Measurements from ENCODE around the gene B4GALT3. TPM values are rescaled to one million over a fixed set of nuclear protein-coding genes. Genes with fewer than 3 reads are reported as not detected.

The B4GALT3 gene
- total and polyA plus RNA-seq, 9 of the 15 experiments (the other 6 are each of a cell fraction or from before 2014, with no cell fraction given) = 31.2 to 103 (median 46.1) TPM

DNA sequence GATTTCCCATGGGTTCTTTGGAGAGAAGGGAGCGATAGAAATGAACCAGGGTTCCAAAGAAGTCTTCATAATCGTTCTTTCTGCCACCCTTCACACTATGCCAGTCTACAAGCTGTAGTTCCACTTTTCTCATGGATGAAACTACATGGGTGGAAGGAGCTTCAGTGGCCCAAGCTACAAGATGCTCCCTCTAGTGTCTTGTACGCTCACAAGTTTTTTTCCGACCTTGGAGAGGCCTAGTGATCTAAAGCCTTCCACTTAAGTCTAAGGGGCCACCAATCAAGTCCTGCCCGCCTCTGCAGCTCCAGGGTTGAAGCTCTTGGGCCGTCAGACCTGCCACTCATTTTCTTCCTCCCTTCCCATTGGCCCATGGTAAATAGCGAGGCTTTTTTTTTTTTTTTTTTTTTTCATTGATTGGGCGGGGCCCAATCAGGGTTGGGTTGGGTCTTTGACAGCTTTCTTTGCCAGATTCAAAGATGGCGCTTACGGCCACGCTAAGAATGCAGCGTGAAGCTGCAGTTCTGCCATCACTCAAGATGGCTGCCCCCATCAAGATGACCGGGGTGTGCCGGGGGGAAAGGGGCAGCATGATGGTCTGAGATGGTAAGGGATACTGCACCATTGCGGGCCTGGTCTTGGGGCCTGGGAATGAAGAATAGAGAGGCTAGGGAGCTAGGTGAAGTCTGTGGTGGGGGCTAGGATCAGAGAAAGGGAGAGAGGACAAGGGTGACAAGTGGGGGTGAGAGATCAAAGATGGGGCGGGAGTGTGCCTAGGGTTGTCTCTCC lies 48.4 kb upstream of the B4GALT3 start, which contains the start of gene TOMM40L (continued):
- TF ChIP-seq, protein P1, sequence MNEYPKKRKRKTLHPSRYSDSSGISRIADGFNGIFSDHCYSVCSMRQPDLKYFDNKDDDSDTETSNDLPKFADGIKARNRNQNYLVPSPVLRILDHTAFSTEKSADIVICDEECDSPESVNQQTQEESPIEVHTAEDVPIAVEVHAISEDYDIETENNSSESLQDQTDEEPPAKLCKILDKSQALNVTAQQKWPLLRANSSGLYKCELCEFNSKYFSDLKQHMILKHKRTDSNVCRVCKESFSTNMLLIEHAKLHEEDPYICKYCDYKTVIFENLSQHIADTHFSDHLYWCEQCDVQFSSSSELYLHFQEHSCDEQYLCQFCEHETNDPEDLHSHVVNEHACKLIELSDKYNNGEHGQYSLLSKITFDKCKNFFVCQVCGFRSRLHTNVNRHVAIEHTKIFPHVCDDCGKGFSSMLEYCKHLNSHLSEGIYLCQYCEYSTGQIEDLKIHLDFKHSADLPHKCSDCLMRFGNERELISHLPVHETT (CRISPR knock-in tag; conservative IDR thresholded peaks at IDR 0.05 in 1 of 2, IDR thresholded peaks at IDR 0.05 in 1 of 2) = peak in 1 of 2 experiments; percentile 39; a peak in 1 of 4 replicates
- peak; percentile 66 for TF ChIP-seq SP1 (CRISPR knock-in tag; IDR thresholded peaks at IDR 0.05)
- TF ChIP-seq, protein P2, sequence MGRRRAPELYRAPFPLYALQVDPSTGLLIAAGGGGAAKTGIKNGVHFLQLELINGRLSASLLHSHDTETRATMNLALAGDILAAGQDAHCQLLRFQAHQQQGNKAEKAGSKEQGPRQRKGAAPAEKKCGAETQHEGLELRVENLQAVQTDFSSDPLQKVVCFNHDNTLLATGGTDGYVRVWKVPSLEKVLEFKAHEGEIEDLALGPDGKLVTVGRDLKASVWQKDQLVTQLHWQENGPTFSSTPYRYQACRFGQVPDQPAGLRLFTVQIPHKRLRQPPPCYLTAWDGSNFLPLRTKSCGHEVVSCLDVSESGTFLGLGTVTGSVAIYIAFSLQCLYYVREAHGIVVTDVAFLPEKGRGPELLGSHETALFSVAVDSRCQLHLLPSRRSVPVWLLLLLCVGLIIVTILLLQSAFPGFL (CRISPR knock-in tag; IDR thresholded peaks at IDR 0.05) = no peak
- no peak for TF ChIP-seq PML (IDR thresholded peaks at IDR 0.05; ENCODE audit: low read length)
- TF ChIP-seq RCOR1 (IDR thresholded peaks at IDR 0.05; ENCODE audit: borderline replicate concordance in 1 of 2, low read depth in 2 of 2, low read length in 2 of 2) = 0 out of 4 replicates have a peak, but pooled peaks of 1 of the 2 experiments have one; percentile 13
- TF ChIP-seq, protein P3, sequence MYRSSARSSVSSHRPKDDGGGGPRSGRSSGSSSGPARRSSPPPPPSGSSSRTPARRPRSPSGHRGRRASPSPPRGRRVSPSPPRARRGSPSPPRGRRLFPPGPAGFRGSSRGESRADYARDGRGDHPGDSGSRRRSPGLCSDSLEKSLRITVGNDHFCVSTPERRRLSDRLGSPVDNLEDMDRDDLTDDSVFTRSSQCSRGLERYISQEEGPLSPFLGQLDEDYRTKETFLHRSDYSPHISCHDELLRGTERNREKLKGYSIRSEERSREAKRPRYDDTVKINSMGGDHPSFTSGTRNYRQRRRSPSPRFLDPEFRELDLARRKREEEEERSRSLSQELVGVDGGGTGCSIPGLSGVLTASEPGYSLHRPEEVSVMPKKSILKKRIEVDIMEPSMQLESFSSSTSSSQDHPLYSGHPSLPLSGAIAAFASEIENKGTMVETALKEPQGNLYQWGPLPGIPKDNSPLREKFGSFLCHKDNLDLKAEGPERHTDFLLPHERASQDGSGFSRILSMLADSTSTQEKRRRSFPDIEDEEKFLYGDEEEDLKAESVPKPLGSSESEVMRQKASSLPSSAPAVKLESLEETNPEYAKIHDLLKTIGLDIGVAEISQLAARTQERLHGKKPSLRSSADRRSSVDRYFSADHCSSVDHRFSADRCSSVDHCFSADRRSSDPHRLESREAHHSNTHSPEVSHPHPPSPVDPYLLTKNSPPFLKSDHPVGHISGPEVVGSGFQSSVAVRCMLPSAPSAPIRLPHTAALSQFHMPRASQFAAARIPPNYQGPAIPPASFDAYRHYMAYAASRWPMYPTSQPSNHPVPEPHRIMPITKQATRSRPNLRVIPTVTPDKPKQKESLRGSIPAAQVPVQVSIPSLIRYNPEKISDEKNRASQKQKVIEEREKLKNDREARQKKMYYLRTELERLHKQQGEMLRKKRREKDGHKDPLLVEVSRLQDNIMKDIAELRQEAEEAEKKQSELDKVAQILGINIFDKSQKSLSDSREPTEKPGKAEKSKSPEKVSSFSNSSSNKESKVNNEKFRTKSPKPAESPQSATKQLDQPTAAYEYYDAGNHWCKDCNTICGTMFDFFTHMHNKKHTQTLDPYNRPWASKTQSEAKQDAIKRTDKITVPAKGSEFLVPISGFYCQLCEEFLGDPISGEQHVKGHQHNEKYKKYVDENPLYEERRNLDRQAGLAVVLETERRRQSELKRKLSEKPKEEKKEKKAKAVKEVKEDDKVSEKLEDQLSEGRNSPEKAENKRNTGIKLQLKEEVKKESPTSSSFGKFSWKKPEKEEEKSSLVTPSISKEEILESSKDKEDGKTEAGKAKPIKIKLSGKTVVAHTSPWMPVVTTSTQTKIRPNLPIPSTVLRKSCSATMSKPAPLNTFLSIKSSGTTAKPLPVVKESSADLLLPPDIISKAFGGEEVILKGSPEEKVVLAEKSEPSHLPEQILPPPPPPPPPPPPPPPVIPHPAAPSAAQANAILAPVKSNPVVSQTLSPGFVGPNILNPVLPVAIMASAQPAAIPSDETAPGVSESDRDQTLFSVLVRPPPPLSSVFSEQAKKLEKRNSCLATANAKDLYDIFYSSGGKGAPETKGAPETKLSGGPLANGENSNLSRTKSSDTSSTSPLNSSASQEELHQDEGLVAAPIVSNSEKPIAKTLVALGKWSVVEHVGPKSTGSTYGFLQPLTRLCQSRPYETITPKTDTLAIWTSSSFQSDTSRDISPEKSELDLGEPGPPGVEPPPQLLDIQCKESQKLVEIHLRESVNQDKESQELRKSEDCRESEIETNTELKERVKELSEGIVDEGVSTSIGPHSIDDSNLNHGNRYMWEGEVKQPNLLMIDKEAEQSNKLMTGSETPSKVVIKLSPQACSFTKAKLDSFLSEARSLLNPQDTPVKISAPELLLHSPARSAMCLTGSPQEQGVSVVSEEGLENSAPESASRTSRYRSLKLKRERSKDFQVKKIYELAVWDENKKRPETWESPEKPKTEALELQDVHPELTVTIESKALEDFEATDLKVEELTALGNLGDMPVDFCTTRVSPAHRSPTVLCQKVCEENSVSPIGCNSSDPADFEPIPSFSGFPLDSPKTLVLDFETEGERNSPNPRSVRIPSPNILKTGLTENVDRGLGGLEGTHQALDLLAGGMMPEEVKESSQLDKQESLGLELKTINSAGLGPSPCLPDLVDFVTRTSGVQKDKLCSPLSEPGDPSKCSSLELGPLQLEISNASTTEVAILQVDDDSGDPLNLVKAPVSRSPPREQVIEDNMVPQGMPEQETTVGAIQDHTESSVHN (IDR thresholded peaks at IDR 0.05; ENCODE audit: borderline replicate concordance in 1 of 2, low read depth in 1 of 2) = no peak
- TF ChIP-seq WHSC1 (IDR thresholded peaks at IDR 0.05; ENCODE audit: low read length) = no peak
- TF ChIP-seq CC2D1A (IDR thresholded peaks at IDR 0.05) = peak; percentile 70; the same call in 1 of the 2 replicates
- peak; percentile 92 for TF ChIP-seq MBD2 (IDR thresholded peaks at IDR 0.05; ENCODE audit: borderline replicate concordance, low read depth)
- TF ChIP-seq CHD4 (IDR thresholded peaks at IDR 0.05; ENCODE audit: insufficient read depth, insufficient replicate concordance, low read depth, low read length, poor library complexity, severe bottlenecking) = no peak
- TF ChIP-seq ZNF695 (CRISPR knock-in tag; IDR thresholded peaks at IDR 0.05) = no peak
- TF ChIP-seq, protein P4, sequence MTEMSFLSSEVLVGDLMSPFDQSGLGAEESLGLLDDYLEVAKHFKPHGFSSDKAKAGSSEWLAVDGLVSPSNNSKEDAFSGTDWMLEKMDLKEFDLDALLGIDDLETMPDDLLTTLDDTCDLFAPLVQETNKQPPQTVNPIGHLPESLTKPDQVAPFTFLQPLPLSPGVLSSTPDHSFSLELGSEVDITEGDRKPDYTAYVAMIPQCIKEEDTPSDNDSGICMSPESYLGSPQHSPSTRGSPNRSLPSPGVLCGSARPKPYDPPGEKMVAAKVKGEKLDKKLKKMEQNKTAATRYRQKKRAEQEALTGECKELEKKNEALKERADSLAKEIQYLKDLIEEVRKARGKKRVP (CRISPR knock-in tag; IDR thresholded peaks at IDR 0.05) = no peak
- TF ChIP-seq ADNP (tag; IDR thresholded peaks at IDR 0.05) = no peak
- TF ChIP-seq ZKSCAN3 (CRISPR knock-in tag; IDR thresholded peaks at IDR 0.05) = no peak
- TF ChIP-seq ZBED1 (IDR thresholded peaks at IDR 0.05) = no peak

Measured in K562 (cell line).